D721Med (cell line): ENCODE data around the gene KIF1C.

Experiments used
- DNase-seq: peaks from one replicate; pipeline ENCODE4 v3.0.0; 2011; ENCODE audit warnings: low spot score; ENCODE audit not compliant: insufficient read length
- FAIRE-seq: peaks from 2 replicates; lab custom pipeline; 2011; peaks lifted over from hg19 to GRCh38; lab: Jason Lieb, UNC
- TF ChIP-seq, protein P1 (sequence below): IDR thresholded peaks from 2 replicates; pipeline ENCODE4 v1.5.1; 2012; ENCODE audit warnings: mild to moderate bottlenecking, control low read depth; ENCODE audit not compliant: insufficient read depth; ENCODE audit errors: missing control alignments

The KIF1C gene

GRCh38 chr17:5032865-5033264 is 35.1 kb downstream of the KIF1C start:
- TF ChIP-seq, protein P1, sequence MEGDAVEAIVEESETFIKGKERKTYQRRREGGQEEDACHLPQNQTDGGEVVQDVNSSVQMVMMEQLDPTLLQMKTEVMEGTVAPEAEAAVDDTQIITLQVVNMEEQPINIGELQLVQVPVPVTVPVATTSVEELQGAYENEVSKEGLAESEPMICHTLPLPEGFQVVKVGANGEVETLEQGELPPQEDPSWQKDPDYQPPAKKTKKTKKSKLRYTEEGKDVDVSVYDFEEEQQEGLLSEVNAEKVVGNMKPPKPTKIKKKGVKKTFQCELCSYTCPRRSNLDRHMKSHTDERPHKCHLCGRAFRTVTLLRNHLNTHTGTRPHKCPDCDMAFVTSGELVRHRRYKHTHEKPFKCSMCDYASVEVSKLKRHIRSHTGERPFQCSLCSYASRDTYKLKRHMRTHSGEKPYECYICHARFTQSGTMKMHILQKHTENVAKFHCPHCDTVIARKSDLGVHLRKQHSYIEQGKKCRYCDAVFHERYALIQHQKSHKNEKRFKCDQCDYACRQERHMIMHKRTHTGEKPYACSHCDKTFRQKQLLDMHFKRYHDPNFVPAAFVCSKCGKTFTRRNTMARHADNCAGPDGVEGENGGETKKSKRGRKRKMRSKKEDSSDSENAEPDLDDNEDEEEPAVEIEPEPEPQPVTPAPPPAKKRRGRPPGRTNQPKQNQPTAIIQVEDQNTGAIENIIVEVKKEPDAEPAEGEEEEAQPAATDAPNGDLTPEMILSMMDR, result no peak
- DNase-seq (no peak), FAIRE-seq (no peak)

GRCh38 chr17:5033352-5034015 is 35.7 kb downstream of the KIF1C start:
- TF ChIP-seq, protein P1, result no peak
- FAIRE-seq (no peak), DNase-seq (no peak)

DNA sequence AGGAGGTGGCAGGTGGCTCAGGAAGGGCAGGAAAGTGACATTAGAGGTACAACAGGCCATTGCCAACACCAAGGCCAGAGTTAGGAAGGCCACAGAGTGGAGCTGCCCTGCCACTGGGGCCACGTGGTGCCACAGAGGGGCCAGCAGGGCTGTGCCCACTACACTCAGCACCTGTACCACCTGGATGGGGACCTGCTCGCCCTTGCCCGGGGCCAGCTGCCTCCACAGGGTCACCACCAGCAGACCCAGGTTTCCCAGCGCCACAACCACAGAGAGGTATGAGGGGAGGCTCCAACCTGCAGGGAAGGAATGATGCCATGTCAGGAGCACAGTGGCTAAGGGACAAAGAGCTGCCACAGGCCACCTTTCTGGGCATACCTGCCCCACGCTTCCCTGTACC is 36.3 kb downstream of the KIF1C start:
- DNase-seq (no peak), FAIRE-seq (no peak)
- TF ChIP-seq, protein P1, result no peak

DNA sequence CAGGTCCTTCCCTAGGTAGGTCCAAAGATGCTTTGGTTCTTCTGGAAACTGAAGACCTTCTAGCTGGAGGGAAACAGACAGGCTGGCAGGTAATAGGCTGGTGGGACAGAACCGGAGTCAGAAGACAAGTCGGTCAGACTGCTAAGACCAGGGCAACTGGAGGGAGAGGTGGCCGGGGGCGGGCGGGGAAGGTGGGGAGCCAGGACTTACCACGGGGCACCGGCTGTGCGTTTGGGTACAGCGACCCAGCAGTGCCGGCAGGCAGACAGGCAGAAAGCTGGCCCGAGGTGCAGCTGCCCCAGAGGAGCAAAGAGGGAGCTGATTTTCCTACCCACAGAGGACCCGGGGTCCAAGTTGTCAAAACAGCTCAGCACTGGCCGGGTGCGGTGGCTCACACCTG is 36.9 kb downstream of the KIF1C start:
- FAIRE-seq (no peak), DNase-seq (no peak)
- TF ChIP-seq, protein P1, result no peak

GRCh38 chr17:5035315-5035714 is 37.6 kb downstream of the KIF1C start, which contains the start of gene SLC52A1:
Gene SLC52A1 (minus strand): TSS chr17:5035426. CDS start chr17:5034606, 820 bp downstream.
- FAIRE-seq (no peak), DNase-seq (no peak)
- TF ChIP-seq, protein P1, result no peak

GRCh38 chr17:5042157-5043022 is 44.6 kb downstream of the KIF1C start:
- TF ChIP-seq, protein P1, result no peak
- DNase-seq, result no peak
- FAIRE-seq, result no peak
